ENCODE results near the gene OPALIN. TPM values are rescaled to one million over a fixed set of nuclear protein-coding genes. Genes with fewer than 3 reads are reported as not detected.

The OPALIN gene
- total RNA-seq, 4 donors from 2014 or later, result not detected

- TF ChIP-seq POLR2A (IDR thresholded peaks at IDR 0.05), result no peak
- no peak for TF ChIP-seq CTCF (IDR thresholded peaks at IDR 0.05)
- no peak for DNase-seq (ENCODE audit: low spot score in 2 of 2)
- WGBS, 2 donors, result 76 to 81% methylated on average over 5 of the region's 5 CpGs
- no peak overlapping the region for H3K4me3 ChIP-seq (ENCODE audit: low read depth, poor library complexity, severe bottlenecking)
- intact Hi-C loops (cut with DNase I; ENCODE audit: low total_unique reads), result no loop called here
Measured at GRCh38 chr10:96341219-96342182, 17.3 kb downstream of the OPALIN start.

- no peak for DNase-seq (ENCODE audit: low spot score in 2 of 2)
- no peak for TF ChIP-seq POLR2A (IDR thresholded peaks at IDR 0.05)
- no peak for TF ChIP-seq CTCF (IDR thresholded peaks at IDR 0.05)
- intact Hi-C loops (cut with DNase I; ENCODE audit: low total_unique reads), result no loop called here
- no peak overlapping the region for H3K4me3 ChIP-seq (ENCODE audit: low read depth, poor library complexity, severe bottlenecking)
- WGBS, 2 donors, result 31 to 37% methylated on average over 7 of the region's 7 CpGs
Measured at GRCh38 chr10:96339956-96340904, 18.6 kb downstream of the OPALIN start.

- intact Hi-C loops (cut with DNase I; ENCODE audit: low total_unique reads), result no loop called here
- H3K4me3 ChIP-seq (ENCODE audit: low read depth, poor library complexity, severe bottlenecking), result no peak overlapping the region
- 94 to 96% methylated on average over 4 of the region's 4 CpGs for WGBS, 2 donors
Measured at GRCh38 chr10:96339383-96339782, 19.4 kb downstream of the OPALIN start.

GRCh38 chr10:96338279-96338925 is 20.4 kb downstream of the OPALIN start:
- intact Hi-C loops (cut with DNase I; ENCODE audit: low total_unique reads), result no loop called here
- TF ChIP-seq CTCF (IDR thresholded peaks at IDR 0.05), result no peak
- TF ChIP-seq POLR2A (IDR thresholded peaks at IDR 0.05), result no peak
- H3K4me3 ChIP-seq (ENCODE audit: low read depth, poor library complexity, severe bottlenecking), result no peak overlapping the region
- 42 to 46% methylated on average over 5 of the region's 5 CpGs for WGBS, 2 donors
- no peak for DNase-seq (ENCODE audit: low spot score in 2 of 2)

More at GRCh38 chr10:96339383-96339782, 19.4 kb downstream of the OPALIN start:
- TF ChIP-seq CTCF (IDR thresholded peaks at IDR 0.05) (no peak), POLR2A (IDR thresholded peaks at IDR 0.05) (no peak)
- no peak for DNase-seq (ENCODE audit: low spot score in 2 of 2)

- TF ChIP-seq CTCF (IDR thresholded peaks at IDR 0.05) (no peak), POLR2A (IDR thresholded peaks at IDR 0.05) (no peak)
- WGBS, 2 donors, result 88 to 90% methylated on average over 2 of the region's 2 CpGs
- DNase-seq (ENCODE audit: low spot score in 2 of 2), result no peak
Measured at GRCh38 chr10:96337106-96337505, 21.7 kb downstream of the OPALIN start.

More at GRCh38 chr10:96337106-96337505, 21.7 kb downstream of the OPALIN start:
- intact Hi-C loops (cut with DNase I; ENCODE audit: low total_unique reads), result no loop called here
- no peak overlapping the region for H3K4me3 ChIP-seq (ENCODE audit: low read depth, poor library complexity, severe bottlenecking)

All from lower leg skin (tissue), 4 donors.